K562 treated with DMSO at 1 percent for 48 hours (cell line): Measurements from ENCODE around the gene ZNF362. TPM values are rescaled to one million over a fixed set of nuclear protein-coding genes. Genes with fewer than 3 reads are reported as not detected.

ENCODE experiments used
- total RNA-seq: library from RNA; unstranded; fragments of 300-600 nt; gene quantifications from 2 replicates; pipeline ENCODE4 v1.2.3, GENCODE V29; 2022; ENCODE audit warnings: low replicate concordance; ENCODE audit errors: extremely low read depth

The ZNF362 gene
- total RNA-seq: not detected in 2 replicates

GRCh38 chr1:33256471-33257206, at the start of gene ZNF362:
ZNF362 (plus strand) TSS chr1:33256492; CDS start chr1:33270575, 14,083 bp downstream.

DNA sequence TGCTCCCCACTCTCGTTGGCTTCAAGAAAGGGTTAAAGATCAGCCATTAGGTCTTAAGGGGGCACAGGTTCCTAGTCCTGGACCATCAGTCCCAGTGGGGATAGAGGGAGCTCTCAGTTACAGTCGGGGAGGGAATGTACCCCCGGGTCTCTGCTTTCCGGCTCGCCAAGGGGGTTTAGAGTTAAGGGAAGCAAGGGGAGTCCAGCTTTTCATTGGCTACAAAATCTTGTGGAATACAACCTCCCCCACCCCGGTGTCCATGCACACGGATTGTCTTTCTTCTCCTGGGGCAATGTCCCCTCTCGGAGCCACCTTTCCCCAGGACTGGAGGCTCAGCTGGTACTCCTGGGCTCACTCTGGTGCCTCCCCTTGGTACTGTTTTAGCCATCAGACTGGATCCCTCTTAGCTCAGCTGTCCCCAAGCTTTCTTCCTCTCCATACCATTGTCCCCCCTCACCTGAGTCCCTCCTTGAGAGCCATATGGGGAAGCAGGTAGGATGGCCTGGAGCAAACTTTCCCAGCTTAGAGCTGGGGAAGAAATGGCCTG, 64.4 kb downstream of the ZNF362 start, which contains the start of gene A3GALT2:
A3GALT2 (minus strand) TSS at position 480 of the 547 bp plus-strand sequence; CDS start at position 480, 0 bp downstream.

Other genes starting within 250 kb of the ZNF362 start
- not detected in 2 replicates for gene AK2, start 219.6 kb upstream of the ZNF362 start, total RNA-seq
- not detected in 2 replicates for gene AZIN2, start 175.3 kb upstream of the ZNF362 start, total RNA-seq
- not detected in 2 replicates for gene TRIM62, start 74.4 kb upstream of the ZNF362 start, total RNA-seq
- gene A3GALT2, start 64.6 kb downstream of the ZNF362 start, total RNA-seq: not detected in 2 replicates
- not detected in 2 replicates for gene PHC2, start 174.6 kb downstream of the ZNF362 start, total RNA-seq
- gene ZSCAN20, start 216.2 kb downstream of the ZNF362 start, total RNA-seq: not detected in 2 replicates